ENCODE data around the gene MYL7. TPM values are rescaled to one million over a fixed set of nuclear protein-coding genes. Genes with fewer than 3 reads are reported as not detected.

The MYL7 gene
- total RNA-seq, 1 experiment from 2014 or later: not detected

GRCh38 chr7:44161371-44161770 lies 20.2 kb upstream of the MYL7 start:
- Histone ChIP-seq H3K4me1 (ENCODE audit: control insufficient read depth in 1 of 2, insufficient read depth in 2 of 2, low read length in 2 of 2) (peaks cover 0 to 3% of the 10 kb centered on the region in 2 experiments; a peak in 1 of 4 replicates), H3K9me2 (ENCODE audit: insufficient read depth) (no peaks in the 10 kb centered on the region), H3K36me3 (ENCODE audit: control insufficient read depth in 1 of 2, insufficient read depth in 2 of 2, low read length in 2 of 2) (no peaks in the 10 kb centered on the region), H3K4me3 (replicated peaks in 1 of 2; ENCODE audit: low read depth in 1 of 2, low read length in 2 of 2) (no peak overlapping the region), H3K4me2 (ENCODE audit: low read length) (no peak overlapping the region), H3K9me3 (ENCODE audit: control insufficient read depth in 1 of 2, insufficient read depth in 1 of 2, low read depth in 1 of 2, low read length in 2 of 2) (no peaks in the 10 kb centered on the region), H4K20me1 (ENCODE audit: insufficient read depth) (no peaks in the 10 kb centered on the region), H3K27ac (ENCODE audit: low read depth, low read length) (no peak overlapping the region), H3K79me2 (ENCODE audit: insufficient read depth, low read length) (no peaks in the 10 kb centered on the region), H2AFZ (ENCODE audit: low read depth, low read length, poor library complexity, severe bottlenecking) (no peak overlapping the region), H3K9ac (ENCODE audit: low read length) (no peak overlapping the region), H3K27me3 (ENCODE audit: insufficient read depth, low read length) (no peaks in the 10 kb centered on the region)
- no TSS peak for BruUV-seq (replicated peaks)
- POLR2A ChIA-PET: no interaction called here
- CTCF ChIA-PET: no interaction called here
- TF ChIP-seq EZH2 (IDR thresholded peaks at IDR 0.05): no peak
- no peak for TF ChIP-seq EGR1 (IDR thresholded peaks at IDR 0.05; ENCODE audit: low read depth)
- no peak for TF ChIP-seq JUND (IDR thresholded peaks at IDR 0.05)
- TF ChIP-seq YY1 (IDR thresholded peaks at IDR 0.05; ENCODE audit: extremely low read depth, insufficient replicate concordance, low read depth, low read length): no peak
- no peak for TF ChIP-seq REST (IDR thresholded peaks at IDR 0.05; ENCODE audit: low read depth)
- no peak for TF ChIP-seq ZBTB33 (IDR thresholded peaks at IDR 0.05; ENCODE audit: extremely low read depth, insufficient replicate concordance, low read length)
- no peak for TF ChIP-seq POLR2AphosphoS5 (IDR thresholded peaks at IDR 0.05; ENCODE audit: low read depth, low read length)
- no peak for TF ChIP-seq ZNF274 (IDR thresholded peaks at IDR 0.05; ENCODE audit: low read depth, low read length)
- TF ChIP-seq SIN3A (IDR thresholded peaks at IDR 0.05; ENCODE audit: low read depth): no peak
- no peak for TF ChIP-seq EZH2phosphoT487 (IDR thresholded peaks at IDR 0.05; ENCODE audit: borderline replicate concordance)
- no peak for TF ChIP-seq ELF1 (IDR thresholded peaks at IDR 0.05; ENCODE audit: borderline replicate concordance, low read depth)
- no peak for TF ChIP-seq MAX (IDR thresholded peaks at IDR 0.05)
- TF ChIP-seq POLR2A (IDR thresholded peaks at IDR 0.05; ENCODE audit: borderline replicate concordance, extremely low read depth, insufficient read depth, insufficient read length): no peak
- no peak for TF ChIP-seq ZFX (IDR thresholded peaks at IDR 0.05)
- RAD21 ChIA-PET (ENCODE audit: low non-redundant PET in 1 of 2, low total read pairs in 2 of 2, uncharacterized antibody in 2 of 2, unreplicated experiment in 2 of 2): no interaction called here
- intact Hi-C loops (cut with micrococcal nuclease): no loop called here
- ATAC-seq (no peak), DNase-seq (ENCODE audit: low read depth, low spot score) (no peak)

All from HCT116 (cell line).